D721Med (cell line): Measurements from ENCODE around the gene MYO5B.

Experiments
- DNase-seq: peaks from one replicate; pipeline ENCODE4 v3.0.0; 2011; ENCODE audit warnings: low spot score; ENCODE audit not compliant: insufficient read length
- FAIRE-seq: peaks from 2 replicates; lab custom pipeline; 2011; peaks lifted over from hg19 to GRCh38; lab: Jason Lieb, UNC
- CTCF ChIP-seq: IDR thresholded peaks from 2 replicates; pipeline ENCODE4 v1.5.1; 2012; ENCODE audit warnings: mild to moderate bottlenecking, control low read depth; ENCODE audit not compliant: insufficient read depth; ENCODE audit errors: missing control alignments

Gene MYO5B

DNA sequence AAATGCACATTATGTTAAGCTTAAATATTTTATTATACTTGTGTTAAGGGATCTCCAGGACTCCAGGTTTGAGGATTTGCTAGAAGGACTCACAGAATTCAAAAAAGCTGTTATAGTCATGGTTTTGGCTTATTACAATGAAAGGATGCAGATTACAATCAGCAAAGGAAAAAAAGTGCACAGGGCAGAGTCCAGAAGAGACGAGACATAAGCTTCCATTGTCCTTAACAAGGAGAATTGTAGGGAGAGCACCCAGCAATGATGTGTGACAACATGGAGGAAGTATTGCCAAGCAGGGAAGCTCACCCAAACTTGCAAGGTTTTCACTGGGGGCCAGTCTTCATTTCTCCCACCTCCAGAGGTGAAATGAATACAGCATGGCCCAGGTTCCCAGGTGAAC, 12.8 kb upstream of the MYO5B start:
- DNase-seq (no peak), FAIRE-seq (no peak)
- no peak for TF ChIP-seq CTCF

GRCh38 chr18:50203801-50204604, 9.1 kb upstream of the MYO5B start:
- FAIRE-seq (peak; percentile 25), DNase-seq (peak; percentile 68)
- TF ChIP-seq CTCF: peak; percentile 65

DNA sequence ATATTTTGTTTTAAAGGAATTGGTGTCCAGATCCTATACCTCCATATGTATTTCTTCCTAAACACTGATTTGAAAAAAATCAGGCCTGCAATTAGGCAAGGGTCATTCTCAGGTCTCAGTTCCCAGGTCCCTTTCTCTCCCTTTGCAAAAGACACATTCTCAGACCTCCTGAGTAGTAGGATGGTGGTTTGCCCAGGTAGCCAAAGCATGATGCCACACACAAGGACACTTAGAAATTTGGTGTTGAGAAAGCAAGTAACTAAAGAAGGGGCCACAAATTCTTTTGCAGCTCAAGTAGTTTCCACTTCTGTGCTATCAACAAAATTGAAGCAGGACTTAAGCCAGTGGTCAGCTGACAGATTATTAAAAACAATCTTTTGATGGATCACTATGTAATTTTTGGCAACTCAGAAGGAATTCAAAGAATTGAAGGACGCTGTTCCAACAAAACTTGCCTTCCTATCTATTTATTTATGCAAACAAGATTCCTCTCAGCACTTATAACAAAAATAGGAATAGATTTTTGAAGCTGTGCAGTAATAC, 6.6 kb upstream of the MYO5B start:
- TF ChIP-seq CTCF: no peak

DNA sequence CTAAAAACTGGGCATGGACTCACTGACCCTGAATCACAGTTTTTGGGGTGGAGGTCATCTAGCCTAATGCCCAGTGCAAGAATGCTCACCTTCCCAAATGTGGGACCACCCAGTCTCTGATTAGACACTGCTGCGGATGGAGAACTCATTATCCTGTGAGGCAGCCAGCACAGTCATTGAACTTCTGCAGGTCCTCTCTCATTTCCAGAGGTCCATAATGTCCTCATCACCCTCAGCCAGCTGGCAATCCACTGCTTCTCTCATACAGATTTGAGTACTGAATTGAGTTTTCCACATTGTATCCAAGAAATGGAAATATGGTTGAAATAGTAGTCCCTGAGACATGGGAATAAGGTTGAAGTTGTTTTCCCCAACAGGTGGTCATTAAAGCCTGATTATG, 5.0 kb upstream of the MYO5B start:
- no peak for DNase-seq
- FAIRE-seq: no peak
- no peak for TF ChIP-seq CTCF

More for the DNA sequence above, 6.6 kb upstream of the MYO5B start:
- DNase-seq: no peak
- FAIRE-seq: no peak

DNA sequence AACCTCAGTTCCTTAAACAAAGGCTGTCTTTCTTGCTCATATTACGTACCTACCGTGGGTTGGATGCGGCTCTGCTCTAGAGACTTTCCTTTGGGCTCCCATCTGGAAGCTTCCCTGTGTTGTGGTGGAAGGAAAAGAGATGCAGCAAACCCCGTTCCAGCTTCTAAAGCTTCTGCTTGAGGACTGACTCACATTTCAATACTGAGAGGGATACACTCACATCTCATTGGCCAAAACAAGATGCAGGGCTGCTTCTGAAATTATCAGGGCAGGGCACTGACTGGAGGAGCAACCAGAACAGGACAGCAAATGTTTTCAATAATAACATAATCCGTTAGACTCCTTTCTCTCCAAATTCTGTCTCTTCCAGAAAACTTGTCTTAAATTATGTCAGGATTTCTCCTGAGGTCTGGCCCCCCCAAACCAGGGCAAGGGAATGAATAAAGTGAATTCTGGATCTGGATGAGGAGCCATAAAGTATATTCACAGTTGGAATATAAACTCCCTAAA, 4.5 kb upstream of the MYO5B start:
- TF ChIP-seq CTCF: no peak
- FAIRE-seq (no peak), DNase-seq (no peak)

GRCh38 chr18:50196261-50196660, 1.3 kb upstream of the MYO5B start:
- FAIRE-seq: no peak
- TF ChIP-seq CTCF: no peak

GRCh38 chr18:50195689-50196088, 742 bp upstream of the MYO5B start:
- TF ChIP-seq CTCF: no peak
- DNase-seq: no peak

More at GRCh38 chr18:50196261-50196660, 1.3 kb upstream of the MYO5B start:
- no peak for DNase-seq

More at GRCh38 chr18:50195689-50196088, 742 bp upstream of the MYO5B start:
- FAIRE-seq: no peak
